SK-MEL-5 (cell line): ENCODE measurements around the gene TMCO4. TPM values are rescaled to one million over a fixed set of nuclear protein-coding genes. Genes with fewer than 3 reads are reported as not detected.

Source experiments
- DNase-seq: peaks from one replicate; pipeline ENCODE4 v3.0.0-alpha.2; 2016; ENCODE audit warnings: low read depth, low spot score
- in situ Hi-C: cut with HindIII; loops from 2 replicates; pipeline ENCODE4 v1.10.0; 2016; ENCODE audit warnings: low sequenced_read_pairs, high pct_unique_total_duplicates, low pct_unique_long_range_greater_than_20kb
- total RNA-seq: library from RNA; depleted of rRNA; stranded (reverse); fragments of >200 nt; shearing (Covaris generic); gene quantifications from 2 replicates; pipeline ENCODE4 v1.2.3, GENCODE V29; 2014

The TMCO4 gene
- total RNA-seq, 1 experiment from 2014 or later: 19.8 TPM

- in situ Hi-C loops: no loop called here
- peak; percentile 81 for DNase-seq
Measured at GRCh38 chr1:19815801-19816736, 16.4 kb upstream of the TMCO4 start.

- in situ Hi-C loops: no loop called here
- DNase-seq: no peak
Measured at GRCh38 chr1:19814681-19815503, 15.2 kb upstream of the TMCO4 start, which contains the start of gene RNF186. Gene RNF186 (minus strand): TSS chr1:19815283. CDS start chr1:19815101, 182 bp downstream.

DNA sequence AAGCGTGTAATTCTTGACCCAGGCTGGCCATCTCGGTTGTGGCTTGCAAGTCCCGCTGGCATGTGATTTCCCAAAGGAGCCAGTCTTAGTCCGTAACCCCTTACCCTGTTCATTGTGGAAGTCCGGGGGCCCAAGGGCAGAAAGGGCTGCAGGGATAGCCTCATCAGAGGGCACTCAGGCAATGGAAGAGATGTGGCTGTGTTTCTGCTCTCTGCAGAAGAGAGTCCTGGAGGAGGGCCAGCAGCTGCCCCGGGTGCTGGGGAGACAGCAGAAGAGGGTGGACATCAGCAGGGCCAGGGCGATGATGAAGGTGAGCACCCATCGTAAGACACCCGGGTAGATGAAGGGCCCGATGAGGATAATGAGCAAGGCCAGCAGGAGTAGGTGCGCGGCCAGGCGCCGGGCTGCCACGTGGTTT lies 14.5 kb upstream of the TMCO4 start:
- no peak for DNase-seq
- in situ Hi-C loops: no loop called here

DNA sequence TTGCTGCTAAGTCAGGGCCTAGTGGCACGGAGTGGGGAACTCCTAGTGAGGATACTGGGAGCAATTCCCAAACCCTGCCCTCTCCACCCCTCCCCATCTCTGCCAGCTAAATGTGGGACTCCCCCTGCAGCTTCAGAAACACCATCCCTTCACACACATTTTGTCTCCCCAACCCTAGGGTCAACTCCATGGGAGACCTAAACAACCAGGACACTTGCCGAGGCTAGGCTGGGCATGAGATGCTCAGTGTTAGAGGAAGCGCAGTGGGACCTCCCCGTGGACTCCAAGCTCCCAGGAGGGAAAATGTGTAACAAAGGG lies 13.9 kb upstream of the TMCO4 start:
- in situ Hi-C loops: no loop called here
- no peak for DNase-seq

GRCh38 chr1:19812875-19813642 lies 13.3 kb upstream of the TMCO4 start:
- in situ Hi-C loops: no loop called here

GRCh38 chr1:19811206-19811851 lies 11.6 kb upstream of the TMCO4 start:
- in situ Hi-C loops: no loop called here

More at GRCh38 chr1:19812875-19813642, 13.3 kb upstream of the TMCO4 start:
- no peak for DNase-seq

DNA sequence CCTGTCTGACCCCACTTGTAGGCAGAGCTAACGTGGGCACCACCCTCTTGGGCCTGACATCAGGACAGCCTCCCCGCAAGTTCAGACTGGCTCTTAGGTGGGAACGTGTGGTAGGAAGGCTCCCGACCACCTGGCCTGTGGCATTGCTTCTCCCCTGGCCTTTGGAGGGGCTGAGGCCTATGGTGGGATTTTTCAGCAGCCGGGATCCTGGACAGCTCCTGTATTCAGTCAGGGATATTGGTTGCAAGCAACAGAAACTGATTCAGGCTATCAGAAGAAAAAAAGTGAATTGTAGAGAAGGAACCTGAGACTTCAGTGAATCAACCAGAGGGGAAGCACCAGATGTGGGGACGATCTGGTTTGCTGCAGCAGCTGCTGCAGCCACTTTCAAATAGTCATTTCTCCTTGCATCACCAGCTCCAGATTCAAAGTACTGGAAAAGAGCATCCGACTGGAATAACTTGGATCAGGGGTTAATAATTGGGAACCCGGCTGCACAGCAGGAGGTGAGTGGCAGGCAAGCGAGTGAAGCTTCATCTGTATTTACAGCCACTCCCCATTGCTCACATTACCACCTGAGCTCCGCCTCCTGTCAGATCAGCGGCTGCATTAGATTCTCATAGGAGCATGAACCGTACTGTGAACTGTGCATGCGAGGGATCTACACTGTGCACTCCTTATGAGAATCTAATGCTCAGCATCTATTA lies 9.5 kb upstream of the TMCO4 start:
- DNase-seq: no peak
- in situ Hi-C loops: no loop called here

More at GRCh38 chr1:19811206-19811851, 11.6 kb upstream of the TMCO4 start:
- peak; percentile 78 for DNase-seq

DNA sequence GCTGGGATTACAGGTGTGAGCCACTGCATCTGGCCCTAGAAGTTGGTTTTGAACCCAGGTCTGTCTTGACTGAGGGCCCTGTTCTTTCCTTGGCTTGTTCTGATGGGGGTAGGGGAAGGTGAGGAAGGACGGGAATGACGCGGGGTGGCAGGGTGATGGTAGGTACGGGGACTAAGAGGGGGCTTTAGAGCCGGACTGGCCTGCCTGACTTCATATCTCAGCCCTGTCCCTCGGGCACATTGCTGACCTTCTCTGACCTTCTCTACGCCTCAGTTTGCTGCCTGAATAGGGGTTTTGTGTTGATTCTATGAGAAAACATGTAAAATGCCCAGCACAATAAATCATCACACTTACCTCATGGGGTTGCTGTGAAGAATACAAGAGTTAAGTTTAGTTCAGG lies 8.6 kb upstream of the TMCO4 start:
- DNase-seq: peak; percentile 65
- in situ Hi-C loops: no loop called here

DNA sequence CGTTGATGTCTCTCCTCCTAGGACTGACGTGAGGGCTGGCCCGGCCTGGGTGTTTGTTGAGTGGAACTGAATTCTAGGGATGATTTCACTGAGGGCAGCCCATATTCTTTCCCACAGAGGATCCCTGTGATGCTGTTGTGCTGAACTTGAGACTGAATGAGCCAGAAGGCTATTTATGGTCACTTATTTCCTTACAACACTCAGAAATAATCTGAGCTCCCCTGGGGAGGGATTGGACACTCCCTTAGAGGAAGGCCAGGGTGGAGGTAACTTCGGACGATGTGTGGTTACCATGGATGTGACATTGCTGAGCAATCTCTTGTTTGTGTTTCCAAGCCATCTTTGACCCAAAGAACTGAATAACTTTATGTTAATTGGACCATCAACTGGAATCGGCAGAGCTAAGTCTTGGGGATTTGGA lies 5.1 kb upstream of the TMCO4 start:
- in situ Hi-C loops: no loop called here
- no peak for DNase-seq

DNA sequence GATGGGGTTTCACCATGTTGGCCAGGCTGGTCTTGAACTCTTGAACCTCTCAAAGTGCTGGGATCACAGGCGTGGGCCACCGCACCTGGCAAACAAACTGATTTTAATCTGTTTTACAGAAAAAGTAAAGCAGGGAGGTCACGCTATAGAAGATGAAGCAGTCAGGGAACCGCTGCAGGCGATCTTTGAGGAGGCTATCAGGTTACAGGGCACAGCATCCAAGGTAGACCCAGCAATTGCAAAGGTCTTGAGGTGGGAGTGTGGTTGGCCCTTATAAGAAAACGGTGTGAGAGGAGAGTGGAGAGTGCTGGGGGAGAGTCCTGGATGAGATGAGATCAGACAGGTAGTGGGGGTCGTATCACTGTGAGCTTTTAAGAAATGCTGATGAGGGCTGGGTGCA lies 2.6 kb upstream of the TMCO4 start:
- in situ Hi-C loops: no loop called here
- no peak for DNase-seq

DNA sequence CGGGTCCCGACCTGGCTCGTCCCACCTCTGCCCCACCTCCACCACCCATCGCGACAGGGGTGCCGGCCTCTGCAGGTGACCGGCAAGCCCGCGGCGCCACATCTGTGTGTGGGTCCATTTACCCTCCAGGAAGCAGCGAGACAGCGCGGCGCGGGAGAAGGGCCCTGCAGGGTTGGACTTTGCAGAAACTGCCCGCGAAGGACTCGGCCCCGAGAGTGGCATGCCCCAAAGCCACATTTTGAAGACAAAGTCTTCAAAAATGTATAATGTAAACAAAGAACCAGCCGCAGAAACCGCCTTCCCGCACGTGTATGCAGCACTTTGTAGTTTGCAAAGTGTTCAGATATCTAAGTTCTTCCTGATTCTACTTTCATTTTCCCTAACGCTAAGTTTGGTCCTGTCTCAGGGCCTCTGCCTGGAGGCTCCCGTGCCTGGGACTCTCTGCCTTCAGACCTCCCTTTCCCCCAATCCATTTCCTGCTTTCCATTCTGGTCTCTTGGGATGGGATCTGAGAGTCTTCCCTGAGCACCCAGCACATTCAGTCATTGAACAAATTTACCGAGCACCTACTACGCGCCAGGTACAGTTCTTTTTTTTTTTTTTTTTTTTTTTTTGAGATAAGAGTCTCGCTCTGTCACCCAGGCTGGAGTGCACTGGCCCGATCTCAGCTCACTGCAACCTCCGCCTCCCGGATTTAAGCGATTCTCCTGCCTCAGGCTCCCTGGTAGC lies 524 bp upstream of the TMCO4 start:
- in situ Hi-C loops: no loop called here
- peak; percentile 51 for DNase-seq

- in situ Hi-C loops: no loop called here
- no peak for DNase-seq
Measured at GRCh38 chr1:19798486-19799229, 1.1 kb downstream of the TMCO4 start.

DNA sequence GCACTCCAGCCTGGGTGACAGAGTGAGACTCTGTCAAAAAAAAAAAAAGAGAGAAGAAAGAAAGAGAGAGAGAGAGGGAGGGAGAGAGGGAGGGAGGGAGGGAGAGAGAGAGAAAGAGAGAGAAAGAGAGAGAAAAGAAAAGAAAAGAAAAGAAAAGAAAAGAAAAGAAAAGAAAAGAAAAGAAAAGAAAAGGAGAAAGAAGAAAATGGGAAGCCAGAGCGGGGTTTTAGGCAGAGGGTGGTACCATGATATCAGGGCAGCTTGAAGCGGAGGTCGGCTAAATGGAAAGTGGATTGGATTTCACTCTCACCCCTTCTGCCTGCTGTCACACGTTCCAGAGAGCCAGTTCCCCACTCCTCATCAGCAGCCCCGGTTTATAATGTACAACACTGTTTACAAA lies 1.9 kb downstream of the TMCO4 start:
- in situ Hi-C loops: no loop called here
- DNase-seq: no peak

DNA sequence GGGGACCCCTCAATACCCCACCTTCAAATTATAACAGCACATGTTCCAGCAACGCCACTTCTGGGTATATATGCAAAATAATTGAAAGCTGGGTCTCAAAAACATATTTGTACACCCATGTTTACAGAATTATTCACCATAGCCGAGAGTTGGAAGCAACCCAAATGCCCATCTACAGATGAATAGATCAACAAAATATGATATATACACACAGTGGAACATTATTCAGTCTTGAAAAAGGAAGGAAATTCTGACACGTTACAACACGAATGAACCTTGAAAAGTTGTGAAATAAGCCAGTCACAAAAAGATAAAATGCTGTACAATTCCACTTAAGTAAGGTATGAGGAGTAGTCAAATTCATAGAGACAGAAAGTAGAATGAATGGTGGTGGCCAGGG lies 5.1 kb downstream of the TMCO4 start:
- DNase-seq: no peak
- in situ Hi-C loops: no loop called here

DNA sequence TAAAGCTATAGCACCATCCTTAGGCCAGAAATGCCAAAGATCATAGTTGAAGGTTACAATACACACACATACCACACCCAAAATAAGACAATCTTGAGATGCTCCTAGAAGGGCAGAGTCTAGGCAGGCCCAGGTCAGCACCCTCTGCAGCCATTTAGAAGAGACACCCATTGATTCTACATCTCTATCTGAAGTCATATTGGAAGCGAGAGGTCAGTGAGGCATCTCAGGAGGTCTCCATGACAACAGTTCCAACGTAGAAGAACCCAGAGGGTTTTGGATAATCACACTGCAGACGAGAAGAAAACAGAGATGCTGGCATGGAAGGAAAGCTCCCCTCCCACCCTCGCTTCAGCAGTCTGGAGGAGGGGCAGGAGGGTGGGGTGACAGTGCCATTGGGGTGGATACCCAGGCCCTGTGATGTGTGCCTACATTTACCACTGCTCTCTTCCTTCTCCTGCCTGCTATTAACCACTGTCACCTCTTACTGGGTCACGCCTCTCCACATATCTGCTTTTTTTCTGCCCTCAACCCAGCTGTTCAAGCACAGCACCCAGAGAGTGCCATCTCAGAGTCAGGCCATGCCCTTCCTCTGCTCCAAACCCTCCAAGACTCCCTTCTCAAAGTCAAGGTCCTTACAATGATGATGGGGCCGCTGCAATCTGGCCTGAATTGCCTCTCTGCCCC lies 6.2 kb downstream of the TMCO4 start:
- in situ Hi-C loops: no loop called here
- DNase-seq: no peak
